Stimulated activated CD4-positive, alpha-beta T cell treated with anti-CD3 and anti-CD28 coated beads, Interleukin-1b, Interleukin-23, amount 100 ng/mL, for 24 hours (primary cell): ENCODE measurements around the gene INTS14.
A peak's percentile ranks its signal among the peaks of the same experiment; 100 is the strongest.

ENCODE experiments used
- DNase-seq, 4 experiments: peaks; one replicate each; pipeline ENCODE4 v3.0.0-alpha.2; 2020; ENCODE audit warnings: low read depth in 4 of 4, low spot score in 1 of 4

Gene INTS14

DNA sequence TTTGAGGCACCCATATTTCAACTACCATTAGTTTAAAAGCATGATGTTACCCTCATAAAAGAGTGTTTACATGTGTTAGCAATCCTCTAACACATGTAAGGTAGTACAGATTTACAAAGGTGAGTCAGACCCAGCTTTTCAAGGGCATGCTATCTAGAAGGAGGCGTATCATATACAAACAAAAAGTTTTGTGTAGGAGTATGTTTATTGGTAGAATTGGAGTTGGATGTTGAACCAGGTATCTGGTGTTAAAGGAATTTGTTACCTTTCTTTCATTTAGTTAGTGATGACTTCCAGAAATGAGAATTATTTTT lies 78.2 kb downstream of the INTS14 start:
- no peak for DNase-seq

DNA sequence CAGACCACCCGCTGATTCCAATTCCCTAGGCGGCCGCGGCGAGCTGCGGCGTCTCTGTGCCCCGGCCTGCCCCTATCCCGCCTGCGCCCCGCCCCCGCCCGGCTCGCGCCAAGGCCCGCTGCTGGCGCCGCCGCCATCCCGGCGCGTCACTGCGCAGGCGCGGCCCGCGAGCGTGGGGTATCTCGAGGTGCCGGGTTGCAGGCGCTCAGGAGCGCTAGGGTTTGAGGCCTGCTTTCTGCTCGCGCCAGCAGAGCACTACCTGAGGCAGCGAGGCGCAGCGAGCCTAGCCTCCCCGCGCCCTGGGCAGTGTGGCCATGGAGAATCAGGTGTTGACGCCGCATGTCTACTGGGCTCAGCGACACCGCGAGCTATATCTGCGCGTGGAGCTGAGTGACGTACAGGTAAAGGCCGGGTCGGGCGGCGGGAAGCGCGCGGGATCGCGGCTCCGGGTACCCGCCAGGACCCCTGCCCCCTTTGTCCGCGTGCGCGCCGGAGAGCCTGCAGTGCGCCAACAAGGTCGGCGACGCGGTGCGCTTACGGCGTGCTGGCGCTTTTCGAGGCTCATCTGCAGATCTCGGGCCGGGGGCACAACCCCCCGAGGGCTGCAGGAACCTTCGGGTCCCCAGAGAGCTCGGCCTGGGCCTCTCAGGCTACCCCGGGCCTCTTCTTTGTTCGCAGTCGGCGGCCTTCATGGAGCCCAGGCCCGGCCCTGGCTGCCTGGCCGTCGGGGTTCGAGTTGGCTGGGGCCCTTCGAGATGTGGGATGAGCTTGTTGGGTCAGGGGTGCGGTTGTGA lies 80.4 kb downstream of the INTS14 start, which contains the start of gene HACD3:
TSS of gene HACD3 (plus strand) at position 146 of the 794 bp plus-strand sequence. CDS start at position 315, 169 bp downstream.
- DNase-seq: peak; percentile 76 to 91 (median 90)

DNA sequence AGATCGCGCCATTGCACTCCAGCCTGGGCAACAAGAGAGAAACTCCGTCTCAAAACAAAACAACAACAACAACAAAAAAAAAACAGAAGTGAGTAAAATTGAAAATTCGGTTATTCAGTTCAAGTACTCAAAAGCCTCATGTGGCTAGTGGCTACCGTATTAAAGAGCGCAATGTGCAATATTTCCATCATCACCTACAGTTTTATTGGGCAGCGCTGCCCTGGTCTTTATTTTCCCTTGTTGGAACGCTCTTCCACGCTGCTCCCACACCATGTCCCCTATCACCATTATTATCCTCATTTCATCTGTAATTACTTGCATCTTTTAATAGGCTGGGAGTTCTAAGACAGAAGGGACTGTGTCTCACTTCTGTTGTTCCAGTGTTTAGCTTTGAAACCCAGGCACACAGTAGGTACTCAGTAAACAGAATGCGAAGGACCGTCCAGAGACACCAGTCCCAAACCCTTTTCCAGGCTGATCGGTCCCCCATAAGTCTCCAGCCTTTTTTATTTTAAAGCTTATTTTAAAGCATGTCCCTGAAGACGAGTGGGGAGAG lies 81.1 kb downstream of the INTS14 start:
- DNase-seq: no peak
